Measurements from ENCODE around the gene IAH1. TPM values are rescaled to one million over a fixed set of nuclear protein-coding genes. Genes with fewer than 3 reads are reported as not detected.

The IAH1 gene
- total RNA-seq, 2 experiments from 2014 or later, result 54.8 to 57.3 TPM

DNA sequence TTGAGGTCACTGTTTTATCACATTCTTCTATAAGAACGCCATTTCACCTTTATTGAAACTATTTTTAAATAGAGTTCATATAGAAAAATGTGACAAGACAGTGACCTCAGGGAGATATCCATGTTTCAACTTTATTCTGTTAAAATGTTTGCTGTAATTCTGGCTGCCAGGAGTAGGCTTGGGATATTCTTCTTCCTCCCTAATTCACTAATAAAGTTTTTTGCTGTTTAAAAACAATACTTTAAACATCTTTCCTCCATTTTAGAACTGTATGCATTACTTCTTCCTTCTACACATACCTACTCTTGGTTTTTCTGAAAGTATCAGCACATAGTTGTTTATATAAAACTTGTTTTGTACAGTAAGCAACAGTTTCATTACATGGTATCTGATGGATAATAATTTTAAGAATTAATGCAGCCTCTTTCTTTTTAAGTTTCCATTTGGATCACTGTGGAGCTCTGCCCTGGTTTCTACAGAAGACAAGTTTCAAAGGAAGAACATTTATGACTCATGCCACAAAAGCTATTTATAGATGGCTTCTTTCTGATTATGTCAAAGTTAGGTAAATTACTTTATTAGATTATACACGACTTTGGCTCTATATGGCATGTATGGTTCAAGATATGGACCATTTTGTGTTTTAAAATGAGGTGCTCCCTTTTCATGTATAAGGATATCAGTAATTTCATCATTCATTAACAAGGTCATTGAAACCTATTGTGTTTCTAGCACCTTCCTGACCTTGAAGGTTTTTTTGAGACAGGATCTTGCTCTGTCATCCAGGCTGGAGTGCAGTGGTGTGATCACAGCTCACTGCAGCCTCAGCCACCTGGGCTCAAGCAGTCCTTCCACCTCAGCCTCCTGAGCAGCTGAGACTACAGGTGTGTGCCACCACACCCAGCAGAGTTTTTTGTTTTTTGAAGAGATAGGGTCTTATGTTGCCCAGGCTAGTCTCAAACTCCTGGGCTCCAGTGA lies 43.7 kb upstream of the IAH1 start:
- ChIA-PET CTCF (no interaction called here), POLR2A (interaction anchor here (1.0 kb wide), 1 partner anchor 43 kb away, joined by 3 read pairs; the partner anchor contains the start of gene IAH1)
- no peak overlapping the region for H3K27ac ChIP-seq (ENCODE audit: low read depth in 1 of 2, low read length in 2 of 2)
- Mint-ChIP-seq H3K9me3 (no peaks in the 10 kb centered on the region), H3K4me1 (ENCODE audit: low read depth) (no peaks in the 10 kb centered on the region), H3K27me3 (no peaks in the 10 kb centered on the region), H3K36me3 (ENCODE audit: low read depth) (peaks cover 63% of the 10 kb centered on the region), H3K4me3 (no peak overlapping the region), H3K27ac (no peak overlapping the region)
- no peaks in the 10 kb centered on the region for H3K4me1 ChIP-seq (ENCODE audit: insufficient read depth, low read length)
- DNase-seq (no peak), ATAC-seq (ENCODE audit: poor library complexity) (no peak)
- intact Hi-C loops (cut with DNase I, micrococcal nuclease), result no loop called here
- no peak overlapping the region for H3K4me3 ChIP-seq (ENCODE audit: low read length)
- no peaks in the 10 kb centered on the region for H3K9me3 ChIP-seq (ENCODE audit: control insufficient read depth in 1 of 2, insufficient read depth in 1 of 2, low read length in 2 of 2)
- H3K27me3 ChIP-seq (ENCODE audit: control insufficient read depth in 1 of 2, insufficient read depth in 2 of 2, low read length in 2 of 2), result no peaks in the 10 kb centered on the region
- TF ChIP-seq, protein P1, sequence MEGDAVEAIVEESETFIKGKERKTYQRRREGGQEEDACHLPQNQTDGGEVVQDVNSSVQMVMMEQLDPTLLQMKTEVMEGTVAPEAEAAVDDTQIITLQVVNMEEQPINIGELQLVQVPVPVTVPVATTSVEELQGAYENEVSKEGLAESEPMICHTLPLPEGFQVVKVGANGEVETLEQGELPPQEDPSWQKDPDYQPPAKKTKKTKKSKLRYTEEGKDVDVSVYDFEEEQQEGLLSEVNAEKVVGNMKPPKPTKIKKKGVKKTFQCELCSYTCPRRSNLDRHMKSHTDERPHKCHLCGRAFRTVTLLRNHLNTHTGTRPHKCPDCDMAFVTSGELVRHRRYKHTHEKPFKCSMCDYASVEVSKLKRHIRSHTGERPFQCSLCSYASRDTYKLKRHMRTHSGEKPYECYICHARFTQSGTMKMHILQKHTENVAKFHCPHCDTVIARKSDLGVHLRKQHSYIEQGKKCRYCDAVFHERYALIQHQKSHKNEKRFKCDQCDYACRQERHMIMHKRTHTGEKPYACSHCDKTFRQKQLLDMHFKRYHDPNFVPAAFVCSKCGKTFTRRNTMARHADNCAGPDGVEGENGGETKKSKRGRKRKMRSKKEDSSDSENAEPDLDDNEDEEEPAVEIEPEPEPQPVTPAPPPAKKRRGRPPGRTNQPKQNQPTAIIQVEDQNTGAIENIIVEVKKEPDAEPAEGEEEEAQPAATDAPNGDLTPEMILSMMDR (IDR thresholded peaks at IDR 0.05), result no peak
- peaks cover 54% of the 10 kb centered on the region for H3K36me3 ChIP-seq (ENCODE audit: insufficient read depth, low read length)

DNA sequence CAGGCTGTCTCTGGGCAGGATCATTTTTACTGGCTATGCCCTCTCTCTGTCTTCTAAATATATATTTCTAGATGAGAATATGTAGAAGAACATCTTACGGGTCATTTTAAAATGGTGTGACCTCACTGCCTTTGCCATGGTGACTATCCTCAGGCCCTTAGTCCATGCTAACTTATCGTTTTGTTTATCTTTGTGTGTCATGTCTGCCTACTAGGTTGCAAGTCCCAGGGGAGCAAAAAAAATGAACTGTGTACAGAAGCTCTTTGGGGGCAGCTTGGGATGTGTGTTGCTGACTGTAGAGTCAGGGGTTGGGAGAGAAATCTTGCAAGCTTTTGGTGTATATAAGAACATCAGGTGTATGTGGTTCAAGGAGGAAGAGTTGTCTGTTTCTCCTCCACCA lies 39.9 kb upstream of the IAH1 start:
- no peaks in the 10 kb centered on the region for H3K4me1 ChIP-seq (ENCODE audit: insufficient read depth, low read length)
- TF ChIP-seq, protein P1 (IDR thresholded peaks at IDR 0.05), result no peak
- DNase-seq (no peak), ATAC-seq (ENCODE audit: poor library complexity) (no peak)
- Mint-ChIP-seq H3K4me3 (no peak overlapping the region), H3K4me1 (ENCODE audit: low read depth) (no peaks in the 10 kb centered on the region), H3K27me3 (no peaks in the 10 kb centered on the region), H3K27ac (no peak overlapping the region), H3K36me3 (ENCODE audit: low read depth) (peaks cover 83% of the 10 kb centered on the region), H3K9me3 (no peaks in the 10 kb centered on the region)
- H3K27me3 ChIP-seq (ENCODE audit: control insufficient read depth in 1 of 2, insufficient read depth in 2 of 2, low read length in 2 of 2), result no peaks in the 10 kb centered on the region
- H3K4me3 ChIP-seq (ENCODE audit: low read length), result no peak overlapping the region
- H3K9me3 ChIP-seq (ENCODE audit: control insufficient read depth in 1 of 2, insufficient read depth in 1 of 2, low read length in 2 of 2), result no peaks in the 10 kb centered on the region
- ChIA-PET CTCF (interaction anchor here (1.2 kb wide), 1 partner anchor 10 kb away, joined by 4 read pairs; no protein-coding TSS in a partner anchor), POLR2A (no interaction called here)
- no peak overlapping the region for H3K27ac ChIP-seq (ENCODE audit: low read depth in 1 of 2, low read length in 2 of 2)
- H3K36me3 ChIP-seq (ENCODE audit: insufficient read depth, low read length), result peaks cover 55% of the 10 kb centered on the region
- intact Hi-C loops (cut with DNase I, micrococcal nuclease), result no loop called here

DNA sequence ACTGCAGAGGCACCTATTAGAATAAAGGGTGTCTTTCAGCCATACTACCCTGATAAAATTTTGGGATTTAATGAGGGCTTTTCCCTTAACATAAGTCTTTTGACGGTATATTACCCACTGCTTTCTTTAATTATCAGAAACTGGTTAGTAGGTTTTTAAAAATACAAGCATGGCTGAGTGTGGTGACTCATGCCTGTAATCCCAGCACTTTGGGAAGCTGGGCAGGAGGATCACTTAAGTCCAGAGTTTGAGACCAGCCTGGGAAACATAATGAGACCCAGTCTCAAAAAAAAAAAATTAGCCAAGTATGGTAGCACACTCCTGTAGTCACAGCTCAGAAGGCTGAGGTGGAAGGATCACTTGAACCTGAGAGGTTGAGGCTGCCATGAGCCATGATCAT lies 34.8 kb upstream of the IAH1 start:
- DNase-seq, result no peak
- intact Hi-C loops (cut with DNase I, micrococcal nuclease), result no loop called here
- Mint-ChIP-seq H3K27me3 (no peaks in the 10 kb centered on the region), H3K36me3 (ENCODE audit: low read depth) (peaks cover 76% of the 10 kb centered on the region), H3K4me1 (ENCODE audit: low read depth) (no peaks in the 10 kb centered on the region), H3K27ac (no peak overlapping the region), H3K9me3 (no peaks in the 10 kb centered on the region), H3K4me3 (no peak overlapping the region)
- Histone ChIP-seq H3K36me3 (ENCODE audit: insufficient read depth, low read length) (peaks cover 43% of the 10 kb centered on the region), H3K27ac (ENCODE audit: low read depth in 1 of 2, low read length in 2 of 2) (no peak overlapping the region), H3K27me3 (ENCODE audit: control insufficient read depth in 1 of 2, insufficient read depth in 2 of 2, low read length in 2 of 2) (no peaks in the 10 kb centered on the region), H3K4me3 (ENCODE audit: low read length) (no peak overlapping the region), H3K9me3 (ENCODE audit: control insufficient read depth in 1 of 2, insufficient read depth in 1 of 2, low read length in 2 of 2) (no peaks in the 10 kb centered on the region), H3K4me1 (ENCODE audit: insufficient read depth, low read length) (no peaks in the 10 kb centered on the region)
- TF ChIP-seq, protein P1 (IDR thresholded peaks at IDR 0.05), result no peak
- no peak for ATAC-seq (ENCODE audit: poor library complexity)
- ChIA-PET CTCF (no interaction called here), POLR2A (no interaction called here)
